HepG2 (cell line): Measurements from ENCODE around the gene FAM20A. TPM values are rescaled to one million over a fixed set of nuclear protein-coding genes. Genes with fewer than 3 reads are reported as not detected.

ENCODE experiments used
- HNF1A ChIP-seq, 2 experiments: sonication (generic) in 1 of 2; formaldehyde crosslinking in 1 of 2; IDR thresholded peaks; 2 replicates each; pipeline versions ENCODE4 v1.4.0 to v1.6.1; 2016 to 2020; ENCODE audit warnings: borderline replicate concordance in 1 of 2, low read depth in 1 of 2, mild to moderate bottlenecking in 1 of 2, missing genetic modification reagents in 1 of 2
- KDM1A ChIP-seq: IDR thresholded peaks from 2 replicates; pipeline ENCODE4 v1.6.1; 2016; ENCODE audit warnings: missing compliant biosample characterization
- NFAT5 ChIP-seq: sonication (generic); formaldehyde crosslinking; IDR thresholded peaks from 2 replicates; pipeline ENCODE4 v1.4.0; 2020; ENCODE audit warnings: missing genetic modification reagents
- NKX3-1 ChIP-seq: sonication (generic); formaldehyde crosslinking; IDR thresholded peaks from 2 replicates; pipeline ENCODE4 v1.5.0; 2020; ENCODE audit warnings: missing genetic modification reagents
- PAX8 ChIP-seq: sonication (generic); formaldehyde crosslinking; IDR thresholded peaks from 2 replicates; pipeline ENCODE4 v1.8.0; 2022; ENCODE audit warnings: mild to moderate bottlenecking, missing genetic modification reagents, borderline replicate concordance
- RFXANK ChIP-seq: IDR thresholded peaks from 2 replicates; pipeline ENCODE4 v1.6.1; 2016
- TFDP1 ChIP-seq: IDR thresholded peaks from 2 replicates; pipeline ENCODE4 v1.6.1; 2016; ENCODE audit warnings: missing compliant biosample characterization, missing genetic modification reagents, borderline replicate concordance
- ZEB1 ChIP-seq: IDR thresholded peaks from 2 replicates; pipeline ENCODE4 v1.6.1; 2012; ENCODE audit warnings: mild to moderate bottlenecking, low read depth, inconsistent platforms; ENCODE audit not compliant: insufficient replicate concordance
- ZIK1 ChIP-seq: sonication (generic); formaldehyde crosslinking; IDR thresholded peaks from 2 replicates; pipeline ENCODE4 v1.5.0; 2020; ENCODE audit warnings: mild to moderate bottlenecking, low read depth, missing genetic modification reagents, borderline replicate concordance
- ZNF333 ChIP-seq: sonication (generic); formaldehyde crosslinking; IDR thresholded peaks from 2 replicates; pipeline ENCODE4 v1.4.0; 2020; ENCODE audit warnings: mild to moderate bottlenecking, missing genetic modification reagents, borderline replicate concordance
- ZNF609 ChIP-seq: sonication (generic); formaldehyde crosslinking; IDR thresholded peaks from 2 replicates; pipeline ENCODE4 v1.4.0; 2020; ENCODE audit warnings: mild to moderate bottlenecking, missing genetic modification reagents, borderline replicate concordance
- polyA plus RNA-seq, 8 experiments: library from polyadenylated mRNA; depleted of rRNA in 3 of 8; stranded (reverse) in 7 of 8; unstranded in 1 of 8; fragments of >200 nt; fragmentation: Illumina TruSeq in 4 of 8; extraction: Trizol in 4 of 8; gene quantifications; 2 replicates each; pipeline versions ENCODE4 v1.2.1 to v1.2.3, GENCODE V29; 2011 to 2016; ENCODE audit warnings: low read depth in 4 of 8, missing spikeins in 1 of 8, mixed read lengths in 1 of 8; ENCODE audit not compliant: insufficient read depth in 1 of 8
- total RNA-seq, 5 experiments: library from RNA; depleted of rRNA; stranded (reverse); fragments of >200 nt; fragmentation: Illumina TruSeq; extraction: Trizol; gene quantifications; 2 replicates each; pipeline ENCODE4 v1.2.3, GENCODE V29; 2016; ENCODE audit warnings: low read depth in 1 of 5

FAM20A gene
- total and polyA plus RNA-seq, 2 of the 13 experiments (the other 11 are each of a cell fraction or from before 2014, with no cell fraction given), result 9.3 to 20.7 TPM

- TF ChIP-seq PAX8 (CRISPR knock-in tag), result no peak; the same call in 1 of the 2 replicates
- TF ChIP-seq ZEB1, result no peak
- no peak for TF ChIP-seq ZNF609
- TF ChIP-seq KDM1A (CRISPR knock-in tag), result no peak
- no peak for TF ChIP-seq RFXANK (CRISPR knock-in tag)
- TF ChIP-seq HNF1A (IDR thresholded peaks at IDR 0.05; ENCODE audit: low read depth), result no peak
- TF ChIP-seq HNF1A (CRISPR knock-in tag; IDR thresholded peaks at IDR 0.05; ENCODE audit: borderline replicate concordance), result no peak
- no peak for TF ChIP-seq ZIK1 (CRISPR knock-in tag)
- TF ChIP-seq ZNF333 (CRISPR knock-in tag), result no peak
- TF ChIP-seq TFDP1, result peak; percentile 48; the same call in 1 of the 2 replicates
- TF ChIP-seq NKX3-1, result 0 out of 2 replicates have a peak, but pooled peaks have one; percentile 71
- TF ChIP-seq NFAT5 (CRISPR knock-in tag), result no peak
These were observed 91.8 kb downstream of the FAM20A start (continued) for GRCh38 chr17:68509141-68510057.
